Activated CD8-positive, alpha-beta memory T cell treated with anti-CD3 and anti-CD28 coated beads, Interleukin-2, amount 10 ng/mL, durations not matched to agents 7 days and 5 days (primary cell): ENCODE measurements around the gene COG8. TPM values are rescaled to one million over a fixed set of nuclear protein-coding genes. Genes with fewer than 3 reads are reported as not detected.

Source experiments
- ATAC-seq: fragments of 150-1000 bp; cut with Tn5 transposase; one replicate; pipeline ENCODE4 v1.10.0; 2021; ENCODE audit warnings: moderate library complexity
- CTCF ChIA-PET: fragments of 350-600 bp; sonication (Branson Sonifier 250); formaldehyde crosslinking; loops from one replicate; lab custom pipeline; 2021; ENCODE audit warnings: antibody characterized with exemption; lab: Charles Lee
- DNase-seq: peaks from one replicate; pipeline ENCODE4 v3.0.0-alpha.2; 2020
- H3K27ac Mint-ChIP-seq: one replicate; pipeline ENCODE4 v1.8.0; 2021; ENCODE audit warnings: mild to moderate bottlenecking, mixed read lengths
- H3K27me3 Mint-ChIP-seq: one replicate; pipeline ENCODE4 v1.8.0; 2021; ENCODE audit warnings: mixed read lengths
- H3K36me3 Mint-ChIP-seq: one replicate; pipeline ENCODE4 v1.8.0; 2021; ENCODE audit warnings: mild to moderate bottlenecking, mixed read lengths
- H3K4me1 Mint-ChIP-seq: one replicate; pipeline ENCODE4 v1.8.0; 2021; ENCODE audit warnings: mixed read lengths
- H3K4me3 Mint-ChIP-seq: one replicate; pipeline ENCODE4 v1.8.0; 2021; ENCODE audit warnings: mild to moderate bottlenecking, moderate library complexity, mixed read lengths
- H3K9me3 Mint-ChIP-seq: one replicate; pipeline ENCODE4 v1.8.0; 2022; ENCODE audit warnings: low read depth, mixed read lengths
- total RNA-seq, 2 experiments: library from RNA; stranded (reverse); gene quantifications; one replicate each; pipeline ENCODE4 v1.2.3, GENCODE V29; 2021

The COG8 gene
- total RNA-seq, 2 experiments from 2014 or later = 27.6 to 32.7 TPM

DNA sequence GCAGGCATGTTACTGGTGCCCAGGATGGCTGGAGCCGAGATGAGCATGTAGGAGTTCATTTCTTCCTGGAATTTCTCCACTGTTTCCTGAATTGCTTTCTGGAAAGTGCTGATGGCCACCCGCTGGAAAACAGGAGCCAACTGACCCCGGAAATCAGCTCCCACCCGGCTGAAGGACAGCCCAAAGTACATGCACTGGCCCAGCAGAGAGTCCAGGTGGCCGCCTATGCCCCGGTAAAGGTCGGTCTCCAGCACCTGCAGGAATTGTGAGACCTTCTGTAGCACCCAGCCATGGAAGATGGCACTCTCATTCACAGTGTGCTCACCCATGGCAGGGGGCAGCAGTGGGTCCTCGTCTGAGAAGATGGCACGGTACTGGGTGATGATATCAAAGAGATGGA lies 4.7 kb downstream of the COG8 start:
- ATAC-seq = no peak
- no peak for DNase-seq
- H3K9me3 Mint-ChIP-seq = no peaks in the 10 kb centered on the region
- peaks cover 17% of the 10 kb centered on the region for H3K36me3 Mint-ChIP-seq
- CTCF ChIA-PET = interaction anchor here (1.2 kb wide), 1 partner anchor 8 kb away, joined by 3 read pairs; no protein-coding TSS in a partner anchor
- H3K4me1 Mint-ChIP-seq = peaks cover 35% of the 10 kb centered on the region
- no peak overlapping the region for H3K27ac Mint-ChIP-seq
- no peaks in the 10 kb centered on the region for H3K27me3 Mint-ChIP-seq
- no peak overlapping the region for H3K4me3 Mint-ChIP-seq

DNA sequence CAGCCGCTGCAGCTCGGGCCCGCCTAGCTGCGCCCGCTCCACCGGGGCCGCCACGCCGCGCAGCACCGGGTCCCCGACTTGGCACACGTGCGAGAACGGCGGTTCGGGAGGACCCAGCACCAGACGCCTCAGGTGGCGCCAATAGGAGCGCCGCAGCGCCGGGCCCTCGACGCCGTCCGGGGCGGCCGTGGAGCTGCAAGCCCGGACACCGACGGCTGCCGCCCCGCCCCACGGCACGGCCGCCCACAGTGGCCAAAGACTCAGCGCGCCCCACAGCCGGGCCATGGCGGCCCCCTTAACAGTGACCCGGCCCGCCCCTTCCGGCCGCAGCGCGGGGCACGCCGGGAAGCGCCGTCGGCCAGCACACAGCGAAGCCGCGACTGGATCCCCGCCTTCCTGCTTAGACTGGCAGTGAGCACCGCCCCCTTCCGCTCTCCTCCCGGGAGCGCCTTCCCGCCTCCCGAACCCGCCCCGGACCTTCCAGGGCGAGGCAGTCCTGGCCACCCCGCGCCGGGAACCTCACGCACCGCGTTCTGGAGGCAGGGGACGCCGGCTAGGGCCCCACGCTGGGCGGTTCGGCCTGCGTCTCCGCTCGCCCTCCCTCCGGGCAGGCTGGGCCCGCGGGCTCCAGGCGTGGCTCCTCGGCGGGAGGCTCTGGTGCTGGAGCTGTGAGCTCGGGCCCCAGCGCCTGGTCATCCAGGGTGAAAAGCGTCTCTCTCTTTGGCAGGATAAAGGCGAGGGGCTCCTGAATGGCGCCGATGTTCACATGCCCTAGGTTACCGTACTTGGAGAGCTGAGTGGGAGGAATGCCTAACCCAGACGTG lies 8.9 kb downstream of the COG8 start, which contains the start of gene PDF:
Gene PDF (minus strand): TSS at position 303 of the 824 bp plus-strand sequence. CDS start 18 bp downstream, at position 285.
- Mint-ChIP-seq H3K9me3 (no peaks in the 10 kb centered on the region), H3K36me3 (peaks cover 29% of the 10 kb centered on the region), H3K27me3 (no peaks in the 10 kb centered on the region), H3K27ac (peak within 1 kb of the TSS; percentile 85), H3K4me3 (peak within 1 kb of the TSS; percentile 82), H3K4me1 (peaks cover 52% of the 10 kb centered on the region)
- CTCF ChIA-PET = interaction anchor here (1.0 to 4.7 kb wide), 6 partner anchors 10 to 99 kb away, joined by 3 to 40 read pairs (median 3); partner anchors contain the start of genes COG8, NIP7 and VPS4A
- DNase-seq (peak; percentile 90), ATAC-seq (peak; percentile 95)

- H3K27me3 Mint-ChIP-seq = no peaks in the 10 kb centered on the region
- CTCF ChIA-PET = interaction anchor here (1.0 to 4.7 kb wide), 8 partner anchors 10 to 179 kb away, joined by 3 to 40 read pairs (median 4); partner anchors contain the start of genes COG8, NIP7 and VPS4A
- H3K36me3 Mint-ChIP-seq = peaks cover 29% of the 10 kb centered on the region
- H3K9me3 Mint-ChIP-seq = no peaks in the 10 kb centered on the region
- peak; percentile 64 for DNase-seq
- peak; percentile 51 for ATAC-seq
- peaks cover 58% of the 10 kb centered on the region for H3K4me1 Mint-ChIP-seq
- peak overlapping the region; percentile 82 for H3K4me3 Mint-ChIP-seq
- peak overlapping the region; percentile 69 for H3K27ac Mint-ChIP-seq
Measured at GRCh38 chr16:69329369-69330285, 9.7 kb downstream of the COG8 start.

DNA sequence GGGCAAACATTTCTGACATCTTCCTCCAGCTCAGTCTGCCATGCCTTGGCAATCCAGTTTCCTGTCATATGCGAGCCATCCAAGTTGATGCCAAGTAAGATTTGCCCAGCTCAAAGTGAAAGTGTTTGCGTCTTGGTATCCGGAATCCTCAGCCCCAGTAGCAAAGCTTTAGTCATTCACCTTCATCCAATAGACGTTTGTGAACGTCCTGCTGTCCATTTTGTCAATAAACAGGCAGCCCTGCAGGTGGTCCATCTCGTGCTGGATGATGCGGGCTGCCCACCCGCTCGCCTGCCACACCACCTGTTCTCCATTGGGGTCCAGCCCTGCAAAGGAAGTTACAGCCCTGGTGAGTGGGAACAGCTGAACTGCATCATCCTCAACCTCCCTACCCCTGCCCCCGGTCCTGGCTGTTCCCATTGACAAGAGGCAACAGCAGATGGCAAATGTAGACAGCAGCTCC lies 10.5 kb downstream of the COG8 start:
- H3K4me3 Mint-ChIP-seq = peak overlapping the region; percentile 82
- ATAC-seq (no peak), DNase-seq (peak; percentile 54)
- H3K36me3 Mint-ChIP-seq = peaks cover 23% of the 10 kb centered on the region
- H3K27me3 Mint-ChIP-seq = no peaks in the 10 kb centered on the region
- CTCF ChIA-PET = interaction anchor here (1.0 to 4.7 kb wide), 5 partner anchors 11 to 178 kb away, joined by 3 to 40 read pairs (median 6); partner anchors contain the start of genes COG8, NIP7 and VPS4A
- H3K4me1 Mint-ChIP-seq = peaks cover 58% of the 10 kb centered on the region
- no peaks in the 10 kb centered on the region for H3K9me3 Mint-ChIP-seq
- peak overlapping the region; percentile 69 for H3K27ac Mint-ChIP-seq

DNA sequence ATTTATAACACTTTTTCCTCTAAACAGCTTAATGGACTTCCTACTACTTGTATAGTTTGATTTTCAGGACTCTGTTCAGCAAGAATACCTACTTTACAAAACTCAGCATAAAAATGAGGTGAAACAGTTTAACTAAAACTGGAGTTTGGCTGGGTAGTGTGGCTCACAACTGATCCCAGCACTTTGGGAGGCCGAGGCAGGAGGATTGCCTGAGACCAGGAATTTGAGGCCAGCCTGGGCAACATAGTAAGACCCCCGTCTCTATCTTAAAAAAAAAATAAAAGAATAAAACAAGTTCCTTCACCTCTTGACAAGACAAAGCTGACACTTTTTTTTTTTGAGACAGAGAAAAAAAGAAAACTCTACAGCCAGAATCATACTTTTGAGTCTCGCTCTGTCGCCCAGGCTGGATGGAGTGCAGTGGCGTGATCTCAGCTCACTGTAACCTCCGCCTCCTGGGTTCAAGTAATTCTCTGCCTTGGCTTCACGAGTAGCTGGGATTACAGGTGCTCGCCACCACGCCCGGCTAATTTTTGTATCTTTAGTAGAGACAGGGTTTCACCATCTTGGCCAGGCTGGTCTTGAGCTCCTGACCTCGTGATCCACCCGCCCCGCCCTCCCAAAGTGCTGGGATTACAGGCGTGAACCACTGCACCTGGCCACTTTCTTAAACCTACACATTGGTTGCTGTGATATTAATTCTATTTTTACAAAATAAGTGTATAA lies 11.6 kb downstream of the COG8 start:
- H3K4me1 Mint-ChIP-seq = peaks cover 58% of the 10 kb centered on the region
- H3K36me3 Mint-ChIP-seq = peaks cover 22% of the 10 kb centered on the region
- CTCF ChIA-PET = interaction anchor here (0.8 to 4.7 kb wide), 7 partner anchors 9 to 177 kb away, joined by 3 to 40 read pairs (median 5); partner anchors contain the start of genes COG8, NIP7 and VPS4A
- H3K27ac Mint-ChIP-seq = peak overlapping the region; percentile 46
- H3K4me3 Mint-ChIP-seq = no peak overlapping the region
- ATAC-seq (no peak), DNase-seq (no peak)
- no peaks in the 10 kb centered on the region for H3K27me3 Mint-ChIP-seq
- H3K9me3 Mint-ChIP-seq = no peaks in the 10 kb centered on the region

DNA sequence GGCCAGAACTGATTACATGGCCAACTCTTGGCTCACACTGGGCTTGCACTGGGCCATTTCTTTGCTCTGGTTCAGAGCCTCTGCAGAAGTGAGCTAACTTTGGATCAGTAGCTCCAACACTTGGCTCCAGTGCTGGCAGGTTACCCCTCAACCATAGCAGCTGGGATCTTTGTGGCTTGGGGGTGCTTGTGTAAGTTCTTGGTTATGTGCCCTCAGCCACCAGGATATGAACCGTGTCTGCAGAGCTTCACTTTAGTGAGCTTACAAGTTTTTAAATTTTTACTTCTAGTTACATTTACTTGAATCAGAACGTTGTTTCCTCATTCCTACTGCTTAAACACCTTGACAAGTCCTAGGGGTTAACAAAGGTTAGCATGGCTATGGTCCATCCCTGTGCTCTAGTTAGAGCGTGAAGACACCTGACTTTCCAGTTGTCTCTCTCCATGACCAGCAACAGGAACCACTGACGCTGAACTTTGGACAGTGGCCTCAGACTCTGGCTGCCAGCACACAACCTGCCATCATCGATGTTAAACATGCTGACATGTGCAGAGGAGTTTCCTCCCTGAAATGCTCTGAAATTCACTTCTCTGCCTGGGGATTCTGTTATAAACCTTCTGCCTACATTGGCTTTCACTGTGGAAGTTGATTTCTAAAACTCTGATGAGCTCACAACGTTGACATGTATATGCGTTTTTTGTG lies 13.0 kb downstream of the COG8 start:
- Mint-ChIP-seq H3K36me3 (peaks cover 34% of the 10 kb centered on the region), H3K4me3 (peak overlapping the region; percentile 21), H3K9me3 (no peaks in the 10 kb centered on the region), H3K27me3 (no peaks in the 10 kb centered on the region), H3K4me1 (peaks cover 49% of the 10 kb centered on the region), H3K27ac (peak overlapping the region; percentile 72)
- CTCF ChIA-PET = interaction anchor here (0.7 to 1.4 kb wide), 8 partner anchors 9 to 398 kb away, joined by 3 to 8 read pairs (median 4); no protein-coding TSS in a partner anchor
- ATAC-seq (no peak), DNase-seq (no peak)

GRCh38 chr16:69325784-69326171 lies 13.6 kb downstream of the COG8 start:
- H3K9me3 Mint-ChIP-seq = no peaks in the 10 kb centered on the region
- H3K36me3 Mint-ChIP-seq = peaks cover 38% of the 10 kb centered on the region
- H3K27me3 Mint-ChIP-seq = no peaks in the 10 kb centered on the region
- no peak for DNase-seq
- H3K4me3 Mint-ChIP-seq = no peak overlapping the region
- CTCF ChIA-PET = interaction anchor here (1.4 kb wide), 1 partner anchor 70 kb away, joined by 4 read pairs; no protein-coding TSS in a partner anchor
- no peak for ATAC-seq
- peaks cover 48% of the 10 kb centered on the region for H3K4me1 Mint-ChIP-seq
- peak overlapping the region; percentile 72 for H3K27ac Mint-ChIP-seq

DNA sequence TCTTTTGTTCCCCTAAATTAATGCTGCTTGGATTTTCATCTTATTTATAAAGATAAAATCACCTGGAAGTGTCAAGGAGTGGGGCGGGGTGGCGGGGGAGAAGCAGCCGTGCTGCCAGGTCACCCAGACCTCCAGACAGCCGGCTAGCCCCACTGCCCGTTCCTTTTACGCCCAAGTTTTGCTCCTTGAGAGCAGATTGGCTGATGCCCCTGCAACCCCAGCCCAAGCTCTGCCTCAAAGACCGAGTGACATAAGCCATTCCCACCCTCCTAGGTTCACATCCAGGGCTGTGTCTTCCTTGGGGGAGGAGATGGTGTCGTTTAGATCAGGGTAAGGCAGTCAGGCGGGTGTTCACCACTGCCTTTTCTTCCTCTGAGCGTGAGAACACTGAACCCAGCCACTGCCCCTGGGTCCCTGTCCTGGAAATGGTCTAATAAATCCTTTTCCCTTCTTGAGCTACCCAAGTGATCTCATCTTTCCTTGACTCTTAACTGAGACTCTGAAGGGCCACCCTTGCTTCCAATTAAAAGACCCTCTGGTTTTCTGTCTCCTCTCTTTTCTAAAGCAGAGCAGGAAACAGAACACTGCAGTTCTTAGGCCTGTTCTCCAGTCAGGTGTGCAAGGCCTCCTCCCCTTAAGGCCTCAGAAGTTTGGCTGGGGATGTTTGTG lies 14.6 kb downstream of the COG8 start:
- H3K36me3 Mint-ChIP-seq = peaks cover 42% of the 10 kb centered on the region
- H3K4me3 Mint-ChIP-seq = no peak overlapping the region
- H3K9me3 Mint-ChIP-seq = no peaks in the 10 kb centered on the region
- CTCF ChIA-PET = no interaction called here
- H3K27ac Mint-ChIP-seq = no peak overlapping the region
- H3K4me1 Mint-ChIP-seq = peaks cover 47% of the 10 kb centered on the region
- H3K27me3 Mint-ChIP-seq = no peaks in the 10 kb centered on the region
- no peak for DNase-seq
- ATAC-seq = no peak

- DNase-seq (no peak), ATAC-seq (no peak)
- Mint-ChIP-seq H3K36me3 (peaks cover 48% of the 10 kb centered on the region), H3K27me3 (no peaks in the 10 kb centered on the region), H3K9me3 (no peaks in the 10 kb centered on the region), H3K4me1 (peaks cover 42% of the 10 kb centered on the region), H3K27ac (no peak overlapping the region), H3K4me3 (no peak overlapping the region)
- CTCF ChIA-PET = no interaction called here
Measured at GRCh38 chr16:69324013-69324531, 15.3 kb downstream of the COG8 start.

DNA sequence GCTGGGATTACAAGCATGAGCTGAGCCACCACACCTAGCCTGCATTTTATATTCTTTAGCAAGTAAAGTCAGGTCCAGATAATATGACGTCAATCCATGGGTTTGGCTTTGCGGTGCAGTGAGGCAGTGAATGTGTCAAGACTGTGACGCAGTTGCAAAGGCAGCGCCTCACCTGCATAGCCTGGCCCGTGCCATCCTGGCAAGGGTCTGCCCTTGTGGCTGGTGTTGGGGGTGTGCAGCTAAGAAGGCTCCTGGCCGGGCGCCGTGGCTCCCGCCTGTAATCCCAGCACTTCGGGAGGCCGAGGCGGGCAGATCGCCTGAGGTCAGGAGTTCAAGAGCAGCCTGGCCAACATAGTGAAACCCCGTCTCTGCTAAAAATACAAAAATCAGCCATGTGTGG lies 15.9 kb downstream of the COG8 start:
- CTCF ChIA-PET = interaction anchor here (1.3 kb wide), 1 partner anchor 16 kb away, joined by 4 read pairs; the partner anchor contains the start of genes COG8 and NIP7
- no peak overlapping the region for H3K27ac Mint-ChIP-seq
- peaks cover 36% of the 10 kb centered on the region for H3K4me1 Mint-ChIP-seq
- DNase-seq (no peak), ATAC-seq (no peak)
- H3K27me3 Mint-ChIP-seq = no peaks in the 10 kb centered on the region
- H3K36me3 Mint-ChIP-seq = peaks cover 47% of the 10 kb centered on the region
- no peak overlapping the region for H3K4me3 Mint-ChIP-seq
- H3K9me3 Mint-ChIP-seq = no peaks in the 10 kb centered on the region

DNA sequence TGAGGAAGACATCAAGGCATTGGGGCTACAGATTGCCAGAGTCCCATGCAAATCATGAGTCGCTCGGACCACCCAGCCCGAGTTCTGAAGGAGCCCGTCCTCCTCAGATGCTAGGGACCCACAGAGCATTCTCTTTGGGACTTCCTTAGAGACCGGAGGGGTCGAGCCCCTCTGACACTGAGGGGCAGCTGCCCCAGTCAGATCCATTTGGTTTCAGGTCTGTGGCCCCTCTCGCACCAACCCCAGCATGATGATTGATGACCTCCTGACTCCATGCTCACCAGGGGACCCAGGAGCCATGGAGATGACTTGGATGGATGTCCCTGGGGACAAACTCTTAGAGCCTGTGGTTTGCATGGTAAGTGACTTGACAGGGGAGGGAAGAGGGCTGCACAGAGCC lies 17.0 kb downstream of the COG8 start:
- Mint-ChIP-seq H3K27me3 (no peaks in the 10 kb centered on the region), H3K4me3 (no peak overlapping the region), H3K27ac (peak overlapping the region; percentile 32), H3K36me3 (peaks cover 47% of the 10 kb centered on the region), H3K4me1 (peaks cover 26% of the 10 kb centered on the region), H3K9me3 (no peaks in the 10 kb centered on the region)
- ATAC-seq = no peak
- no peak for DNase-seq
- CTCF ChIA-PET = interaction anchor here (1.3 kb wide), 1 partner anchor 17 kb away, joined by 4 read pairs; the partner anchor contains the start of genes COG8 and NIP7
